Measurements from ENCODE around the gene MYH7B. TPM values are rescaled to one million over a fixed set of nuclear protein-coding genes. Genes with fewer than 3 reads are reported as not detected.

The MYH7B gene
- total RNA-seq, 1 donor from 2014 or later: 0.44 TPM

DNA sequence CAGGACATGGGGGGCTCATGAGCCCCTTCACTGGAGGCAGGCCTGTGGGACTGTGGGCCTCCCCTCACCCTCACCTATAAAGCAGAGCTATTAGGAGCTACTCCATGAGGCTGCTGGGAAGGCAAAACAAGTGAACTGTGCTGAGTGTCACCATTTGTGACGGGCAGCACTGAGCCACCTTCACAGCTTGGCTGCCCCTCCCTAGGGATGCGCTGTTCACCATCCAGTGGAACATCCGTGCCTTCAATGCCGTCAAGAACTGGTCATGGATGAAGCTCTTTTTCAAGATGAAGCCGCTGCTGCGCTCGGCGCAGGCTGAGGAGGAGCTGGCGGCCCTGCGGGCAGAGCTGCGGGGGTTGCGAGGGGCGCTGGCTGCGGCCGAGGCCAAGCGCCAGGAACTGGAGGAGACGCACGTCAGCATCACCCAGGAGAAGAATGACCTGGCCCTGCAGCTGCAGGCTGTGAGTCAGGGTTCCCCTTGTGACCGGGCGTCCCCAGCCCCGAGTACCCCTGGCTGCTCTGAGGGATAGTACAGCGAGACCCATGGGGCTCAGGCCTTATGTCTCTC is 38.4 kb downstream of the MYH7B start:
- DNase-seq (ENCODE audit: low spot score): no peak
- Mint-ChIP-seq H3K4me3 (no peak overlapping the region), H3K9me3 (no peaks in the 10 kb centered on the region), H3K27me3 (ENCODE audit: insufficient read depth) (no peaks in the 10 kb centered on the region), H3K27ac (no peak overlapping the region), H3K36me3 (ENCODE audit: low read depth) (peaks cover 22% of the 10 kb centered on the region), H3K4me1 (ENCODE audit: low read depth) (no peaks in the 10 kb centered on the region)
- intact Hi-C loops (cut with micrococcal nuclease): no loop called here

GRCh38 chr20:34994509-34995131 is 39.0 kb downstream of the MYH7B start:
- DNase-seq (ENCODE audit: low spot score): no peak
- Mint-ChIP-seq H3K4me1 (ENCODE audit: low read depth) (no peaks in the 10 kb centered on the region), H3K4me3 (no peak overlapping the region), H3K27ac (no peak overlapping the region), H3K9me3 (no peaks in the 10 kb centered on the region), H3K36me3 (ENCODE audit: low read depth) (peaks cover 26% of the 10 kb centered on the region), H3K27me3 (ENCODE audit: insufficient read depth) (no peaks in the 10 kb centered on the region)
- intact Hi-C loops (cut with micrococcal nuclease): no loop called here

DNA sequence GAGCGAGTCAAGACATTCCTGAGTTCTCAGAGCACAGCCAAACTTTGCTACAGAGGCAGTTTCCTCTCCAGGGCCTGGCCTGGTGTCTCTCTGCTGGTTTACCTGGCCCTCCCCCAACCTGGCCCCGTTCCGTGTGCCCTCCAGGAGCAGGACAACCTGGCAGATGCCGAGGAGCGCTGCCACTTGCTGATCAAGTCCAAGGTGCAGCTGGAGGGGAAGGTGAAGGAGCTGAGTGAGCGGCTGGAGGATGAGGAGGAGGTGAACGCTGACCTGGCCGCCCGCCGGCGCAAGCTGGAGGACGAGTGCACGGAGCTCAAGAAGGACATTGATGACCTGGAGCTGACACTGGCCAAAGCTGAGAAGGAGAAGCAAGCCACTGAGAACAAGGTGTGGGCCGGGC is 39.5 kb downstream of the MYH7B start:
- no peak overlapping the region for H3K4me3 Mint-ChIP-seq
- H3K4me1 Mint-ChIP-seq (ENCODE audit: low read depth): no peaks in the 10 kb centered on the region
- peaks cover 26% of the 10 kb centered on the region for H3K36me3 Mint-ChIP-seq (ENCODE audit: low read depth)
- intact Hi-C loops (cut with micrococcal nuclease): no loop called here
- no peak overlapping the region for H3K27ac Mint-ChIP-seq
- H3K27me3 Mint-ChIP-seq (ENCODE audit: insufficient read depth): no peaks in the 10 kb centered on the region
- no peaks in the 10 kb centered on the region for H3K9me3 Mint-ChIP-seq
- DNase-seq (ENCODE audit: low spot score): no peak

- Mint-ChIP-seq H3K4me3 (no peak overlapping the region), H3K4me1 (ENCODE audit: low read depth) (no peaks in the 10 kb centered on the region), H3K36me3 (ENCODE audit: low read depth) (peaks cover 26% of the 10 kb centered on the region), H3K27me3 (ENCODE audit: insufficient read depth) (no peaks in the 10 kb centered on the region), H3K27ac (no peak overlapping the region), H3K9me3 (no peaks in the 10 kb centered on the region)
- intact Hi-C loops (cut with micrococcal nuclease): no loop called here
- DNase-seq (ENCODE audit: low spot score): no peak
Measured at GRCh38 chr20:34995696-34996095, 40.0 kb downstream of the MYH7B start.

GRCh38 chr20:34996243-34997028 is 40.8 kb downstream of the MYH7B start:
- Mint-ChIP-seq H3K27me3 (ENCODE audit: insufficient read depth) (no peaks in the 10 kb centered on the region), H3K4me1 (ENCODE audit: low read depth) (no peaks in the 10 kb centered on the region), H3K4me3 (no peak overlapping the region), H3K9me3 (no peaks in the 10 kb centered on the region), H3K36me3 (ENCODE audit: low read depth) (peaks cover 29% of the 10 kb centered on the region), H3K27ac (no peak overlapping the region)
- intact Hi-C loops (cut with micrococcal nuclease): no loop called here
- no peak for DNase-seq (ENCODE audit: low spot score)

DNA sequence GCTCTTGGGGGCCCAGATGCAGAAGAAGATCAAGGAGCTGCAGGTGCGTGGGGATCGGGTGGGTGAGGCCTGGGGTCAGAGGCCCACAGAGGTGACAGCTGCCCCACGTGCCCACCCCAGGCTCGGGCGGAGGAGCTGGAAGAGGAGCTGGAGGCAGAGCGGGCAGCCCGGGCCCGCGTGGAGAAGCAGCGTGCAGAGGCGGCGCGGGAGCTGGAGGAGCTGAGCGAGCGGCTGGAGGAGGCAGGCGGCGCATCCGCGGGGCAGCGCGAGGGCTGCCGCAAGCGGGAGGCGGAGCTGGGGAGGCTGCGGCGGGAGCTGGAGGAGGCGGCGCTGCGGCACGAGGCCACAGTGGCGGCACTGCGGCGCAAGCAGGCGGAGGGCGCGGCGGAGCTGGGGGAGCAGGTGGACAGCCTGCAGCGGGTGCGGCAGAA is 41.5 kb downstream of the MYH7B start:
- H3K27me3 Mint-ChIP-seq (ENCODE audit: insufficient read depth): no peaks in the 10 kb centered on the region
- intact Hi-C loops (cut with micrococcal nuclease): no loop called here
- no peak overlapping the region for H3K4me3 Mint-ChIP-seq
- H3K36me3 Mint-ChIP-seq (ENCODE audit: low read depth): peaks cover 29% of the 10 kb centered on the region
- no peaks in the 10 kb centered on the region for H3K4me1 Mint-ChIP-seq (ENCODE audit: low read depth)
- H3K9me3 Mint-ChIP-seq: no peaks in the 10 kb centered on the region
- DNase-seq (ENCODE audit: low spot score): no peak
- H3K27ac Mint-ChIP-seq: no peak overlapping the region

DNA sequence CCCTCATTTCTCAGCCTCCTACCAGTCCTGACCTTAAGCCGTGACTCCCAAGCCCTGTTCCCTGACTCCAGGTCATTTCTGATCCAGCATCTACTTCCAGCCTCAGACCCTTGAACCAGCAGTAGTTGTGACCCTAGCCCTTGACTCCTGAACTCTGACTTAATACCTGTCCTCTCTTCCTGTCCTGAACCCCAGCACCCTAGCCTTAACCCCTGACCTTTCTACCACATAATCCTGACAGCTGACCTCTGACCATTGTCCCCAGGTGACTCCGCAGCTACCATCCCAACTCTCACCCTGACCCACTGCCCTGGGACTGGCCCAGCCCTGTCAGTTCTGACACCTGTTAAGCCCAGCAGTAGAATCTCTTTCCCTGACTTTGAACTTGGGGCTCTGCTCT is 42.1 kb downstream of the MYH7B start:
- DNase-seq (ENCODE audit: low spot score): no peak
- Mint-ChIP-seq H3K4me3 (no peak overlapping the region), H3K4me1 (ENCODE audit: low read depth) (no peaks in the 10 kb centered on the region)

DNA sequence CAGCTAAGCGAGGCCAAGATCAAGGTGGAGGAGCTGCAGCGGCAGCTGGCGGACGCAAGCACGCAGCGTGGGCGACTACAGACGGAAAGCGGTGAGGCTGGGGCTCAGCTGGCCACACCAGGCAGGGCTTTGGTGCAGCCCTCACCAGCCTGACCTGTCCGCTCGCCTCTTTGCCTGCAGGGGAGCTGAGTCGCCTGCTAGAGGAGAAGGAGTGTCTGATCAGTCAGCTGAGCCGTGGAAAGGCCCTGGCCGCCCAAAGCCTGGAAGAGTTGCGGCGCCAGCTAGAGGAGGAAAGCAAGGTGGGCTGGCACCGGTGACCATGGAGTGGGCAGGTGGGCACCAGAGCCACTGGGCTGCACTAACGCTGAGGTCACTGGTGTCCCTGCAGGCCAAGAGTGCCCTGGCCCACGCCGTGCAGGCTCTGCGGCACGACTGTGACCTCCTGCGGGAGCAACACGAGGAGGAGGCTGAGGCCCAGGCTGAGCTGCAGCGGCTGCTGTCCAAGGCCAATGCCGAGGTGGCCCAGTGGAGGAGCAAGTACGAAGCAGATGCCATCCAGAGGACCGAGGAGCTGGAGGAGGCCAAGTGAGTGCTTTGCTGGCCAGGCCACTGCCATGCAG is 42.8 kb downstream of the MYH7B start:
- no peaks in the 10 kb centered on the region for H3K4me1 Mint-ChIP-seq (ENCODE audit: low read depth)
- H3K27ac Mint-ChIP-seq: no peak overlapping the region
- no peak for DNase-seq (ENCODE audit: low spot score)
- no peaks in the 10 kb centered on the region for H3K9me3 Mint-ChIP-seq
- peaks cover 29% of the 10 kb centered on the region for H3K36me3 Mint-ChIP-seq (ENCODE audit: low read depth)
- H3K4me3 Mint-ChIP-seq: no peak overlapping the region
- intact Hi-C loops (cut with micrococcal nuclease): no loop called here
- no peaks in the 10 kb centered on the region for H3K27me3 Mint-ChIP-seq (ENCODE audit: insufficient read depth)

More for the DNA sequence above, 42.1 kb downstream of the MYH7B start:
- Mint-ChIP-seq H3K9me3 (no peaks in the 10 kb centered on the region), H3K27me3 (ENCODE audit: insufficient read depth) (no peaks in the 10 kb centered on the region), H3K36me3 (ENCODE audit: low read depth) (peaks cover 29% of the 10 kb centered on the region), H3K27ac (peak overlapping the region; percentile 27)
- intact Hi-C loops (cut with micrococcal nuclease): no loop called here

GRCh38 chr20:34999021-34999451 is 43.4 kb downstream of the MYH7B start:
- no peaks in the 10 kb centered on the region for H3K9me3 Mint-ChIP-seq
- no peak overlapping the region for H3K27ac Mint-ChIP-seq
- H3K4me1 Mint-ChIP-seq (ENCODE audit: low read depth): no peaks in the 10 kb centered on the region
- no peak for DNase-seq (ENCODE audit: low spot score)
- H3K4me3 Mint-ChIP-seq: no peak overlapping the region
- intact Hi-C loops (cut with micrococcal nuclease): no loop called here
- peaks cover 29% of the 10 kb centered on the region for H3K36me3 Mint-ChIP-seq (ENCODE audit: low read depth)
- H3K27me3 Mint-ChIP-seq (ENCODE audit: insufficient read depth): no peaks in the 10 kb centered on the region

- no peak for DNase-seq (ENCODE audit: low spot score)
- intact Hi-C loops (cut with micrococcal nuclease): loop anchor here (5.0 kb wide), 1 partner anchor 127 kb away; the partner anchor contains the start of gene GGT7
- H3K27me3 Mint-ChIP-seq (ENCODE audit: insufficient read depth): no peaks in the 10 kb centered on the region
- no peak overlapping the region for H3K4me3 Mint-ChIP-seq
- peaks cover 29% of the 10 kb centered on the region for H3K36me3 Mint-ChIP-seq (ENCODE audit: low read depth)
- H3K4me1 Mint-ChIP-seq (ENCODE audit: low read depth): no peaks in the 10 kb centered on the region
- H3K9me3 Mint-ChIP-seq: no peaks in the 10 kb centered on the region
- no peak overlapping the region for H3K27ac Mint-ChIP-seq
Measured at GRCh38 chr20:34999782-35000181, 44.1 kb downstream of the MYH7B start.

DNA sequence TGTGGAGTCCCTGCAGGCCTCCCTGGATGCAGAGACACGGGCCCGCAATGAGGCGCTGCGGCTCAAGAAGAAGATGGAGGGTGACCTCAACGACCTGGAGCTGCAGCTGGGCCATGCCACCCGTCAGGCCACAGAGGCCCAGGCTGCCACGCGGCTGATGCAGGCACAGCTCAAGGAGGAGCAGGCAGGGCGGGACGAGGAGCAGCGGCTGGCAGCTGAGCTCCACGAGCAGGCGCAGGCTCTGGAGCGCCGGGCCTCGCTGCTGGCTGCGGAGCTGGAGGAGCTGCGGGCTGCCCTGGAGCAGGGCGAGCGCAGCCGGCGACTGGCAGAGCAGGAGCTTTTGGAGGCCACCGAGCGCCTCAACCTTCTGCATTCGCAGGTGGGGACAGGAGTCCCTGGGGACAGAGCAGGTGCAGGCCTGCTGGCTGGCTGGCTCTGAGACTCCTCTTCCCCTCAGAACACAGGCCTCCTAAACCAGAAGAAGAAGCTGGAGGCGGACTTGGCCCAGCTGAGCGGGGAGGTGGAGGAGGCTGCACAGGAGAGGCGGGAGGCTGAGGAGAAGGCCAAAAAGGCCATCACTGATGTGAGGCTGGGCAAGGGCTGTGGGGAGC is 44.7 kb downstream of the MYH7B start:
- no peaks in the 10 kb centered on the region for H3K27me3 Mint-ChIP-seq (ENCODE audit: insufficient read depth)
- DNase-seq (ENCODE audit: low spot score): no peak
- H3K27ac Mint-ChIP-seq: no peak overlapping the region
- no peak overlapping the region for H3K4me3 Mint-ChIP-seq
- intact Hi-C loops (cut with micrococcal nuclease): loop anchor here (5.0 kb wide), 1 partner anchor 128 kb away; the partner anchor contains the start of gene GGT7
- no peaks in the 10 kb centered on the region for H3K4me1 Mint-ChIP-seq (ENCODE audit: low read depth)
- no peaks in the 10 kb centered on the region for H3K9me3 Mint-ChIP-seq
- peaks cover 25% of the 10 kb centered on the region for H3K36me3 Mint-ChIP-seq (ENCODE audit: low read depth)

- Mint-ChIP-seq H3K36me3 (ENCODE audit: low read depth) (peaks cover 24% of the 10 kb centered on the region), H3K27me3 (ENCODE audit: insufficient read depth) (no peaks in the 10 kb centered on the region), H3K9me3 (no peaks in the 10 kb centered on the region), H3K27ac (no peak overlapping the region), H3K4me3 (no peak overlapping the region), H3K4me1 (ENCODE audit: low read depth) (no peaks in the 10 kb centered on the region)
- DNase-seq (ENCODE audit: low spot score): no peak
- intact Hi-C loops (cut with micrococcal nuclease): loop anchor here (5.0 kb wide), 1 partner anchor 129 kb away; the partner anchor contains the start of gene GGT7
Measured at GRCh38 chr20:35000922-35001595, 45.4 kb downstream of the MYH7B start.

Measured in activated T-helper 1 cell treated with anti-CD3 and anti-CD28 coated beads, Interleukin-12 subunit alpha, Interleukin-12 subunit beta, Interleukin-2, Interleukin-4 antibody, amounts not matched to agents 30 ng/mL and 10 ng/mL and 1 ng/mL, durations not matched to agents 14 hours and 24 hours and 36 hours (primary cell).